K562 (cell line): Measurements from ENCODE around the gene CLGN. TPM values are rescaled to one million over a fixed set of nuclear protein-coding genes. Genes with fewer than 3 reads are reported as not detected.

ENCODE experiments used
- ATAC-seq: fragments of 200-7000 bp; cut with Tn5 transposase; 3 replicates; pipeline ENCODE4 v1.9.1; 2020; ENCODE audit warnings: moderate library complexity
- BruUV-seq: library from RNA; stranded (reverse); fragments of 400-500 nt; replicated peaks from 2 replicates; lab custom pipeline; 2021; lab: Mats Ljungman, UMichigan
- CTCF ChIA-PET: fragments of 300-600 bp; formaldehyde crosslinking; extraction: SDS; loops from one replicate; lab custom pipeline; 2021; ENCODE audit warnings: low intra/inter-chr PET ratio; lab: Yijun Ruan, JAX
- POLR2A ChIA-PET: fragments of 300-600, 350-650 bp; sonication (Branson Sonifier 250); formaldehyde crosslinking; extraction: SDS; loops from one replicate; lab custom pipeline; 2021; ENCODE audit warnings: antibody characterized with exemption, inconsistent platforms; lab: Yijun Ruan, JAX
- DNase-seq, 4 experiments: peaks; one replicate each; pipeline versions ENCODE4 v3.0.0 to v3.0.0-alpha.2; 2011 to 2018; ENCODE audit warnings: low spot score in 3 of 4, mixed read lengths in 3 of 4; ENCODE audit errors: extremely low read depth in 1 of 4
- FAIRE-seq: peaks from 2 replicates; lab custom pipeline; 2011; peaks lifted over from hg19 to GRCh38; lab: Jason Lieb, UNC
- H2AFZ ChIP-seq: 2 replicates; pipeline ENCODE4 v1.6.0; 2011; ENCODE audit warnings: low read depth, low read length, control low read depth, inconsistent platforms
- H3K27ac ChIP-seq: fragments of 200-600 bp; 3 replicates; pipeline ENCODE4 v1.8.0; 2011; ENCODE audit warnings: low read depth, mild to moderate bottlenecking, control low read depth, inconsistent platforms, low read length, moderate library complexity, mixed read lengths; ENCODE audit errors: extremely low read depth
- H3K27me3 ChIP-seq, 2 experiments: fragments of 300-600 bp in 1 of 2; 2 replicates in 1 of 2; 3 replicates in 1 of 2; pipeline versions ENCODE4 v1.6.0 to v1.8.0; 2011; ENCODE audit warnings: inconsistent platforms in 2 of 2, low read length in 2 of 2, mild to moderate bottlenecking in 1 of 2, mixed read lengths in 1 of 2, moderate library complexity in 1 of 2; ENCODE audit not compliant: control insufficient read depth in 2 of 2, insufficient read depth in 2 of 2
- H3K36me3 ChIP-seq: fragments of 300-600 bp; 3 replicates; pipeline ENCODE4 v1.8.0; 2011; ENCODE audit warnings: mild to moderate bottlenecking, low read length, inconsistent platforms; ENCODE audit not compliant: control insufficient read depth, insufficient read depth
- H3K4me1 ChIP-seq, 2 experiments: fragments of 200-600 bp in 1 of 2; replicated peaks in 1 of 2; 2 replicates in 1 of 2; 3 replicates in 1 of 2; pipeline versions ENCODE4 v1.5.1 to v1.8.0; 2011; ENCODE audit warnings: inconsistent platforms in 2 of 2, low read length in 2 of 2, mild to moderate bottlenecking in 1 of 2, mixed read lengths in 1 of 2, moderate library complexity in 1 of 2; ENCODE audit not compliant: control insufficient read depth in 2 of 2, insufficient read depth in 2 of 2
- H3K4me2 ChIP-seq: 2 replicates; pipeline ENCODE4 v1.6.1; 2011; ENCODE audit warnings: low read length, control low read depth, inconsistent platforms, mixed read lengths; ENCODE audit not compliant: insufficient read depth
- H3K4me3 ChIP-seq: fragments of 200-600 bp; sonication (generic), shearing (Covaris generic); 2 replicates; pipeline ENCODE4 v1.5.1; 2016; ENCODE audit warnings: control low read depth, inconsistent platforms
- H3K79me2 ChIP-seq: fragments of 200-600 bp; 3 replicates; pipeline ENCODE4 v1.8.0; 2011; ENCODE audit warnings: low read length, inconsistent platforms; ENCODE audit not compliant: control insufficient read depth, insufficient read depth
- H3K9ac ChIP-seq, 2 experiments: 2 replicates each; pipeline versions ENCODE4 v1.6.0 to v1.6.1; 2011; ENCODE audit warnings: low read depth in 2 of 2, low read length in 2 of 2, control low read depth in 1 of 2, inconsistent platforms in 1 of 2, mild to moderate bottlenecking in 1 of 2, mixed read lengths in 1 of 2; ENCODE audit not compliant: insufficient read depth in 1 of 2
- H3K9me1 ChIP-seq: one replicate; pipeline ENCODE4 v1.6.0; 2011; ENCODE audit warnings: inconsistent platforms, mild to moderate bottlenecking, low read length, moderate library complexity; ENCODE audit not compliant: control insufficient read depth, insufficient read depth
- H3K9me3 ChIP-seq: replicated peaks from 2 replicates; pipeline ENCODE4 v1.5.1; 2011; ENCODE audit warnings: low read depth, low read length, inconsistent platforms; ENCODE audit not compliant: control insufficient read depth, insufficient read depth
- H4K20me1 ChIP-seq: replicated peaks from 2 replicates; pipeline ENCODE4 v1.6.1; 2011; ENCODE audit warnings: low read length, inconsistent platforms, mixed read lengths; ENCODE audit not compliant: control insufficient read depth, insufficient read depth
- CREB1 ChIP-seq, 2 experiments: sonication (generic) in 1 of 2; formaldehyde crosslinking in 1 of 2; IDR thresholded peaks; 2 replicates each; pipeline versions ENCODE4 v1.6.1 to v1.8.0; 2012 to 2022; ENCODE audit warnings: inconsistent platforms in 1 of 2, mild to moderate bottlenecking in 1 of 2, missing genetic modification reagents in 1 of 2, moderate library complexity in 1 of 2
- E2F1 ChIP-seq: sonication (generic); formaldehyde crosslinking; IDR thresholded peaks from 2 replicates; pipeline ENCODE4 v1.8.1; 2023; ENCODE audit warnings: mild to moderate bottlenecking, missing genetic modification reagents, moderate library complexity
- E2F3 ChIP-seq: fragments of 250-450 bp; sonication (Bioruptor Pico); IDR thresholded peaks from 2 replicates; pipeline ENCODE4 v1.4.0; 2020; ENCODE audit warnings: mild to moderate bottlenecking
- HDAC1 ChIP-seq, 2 experiments: fragments of 450-650 bp; IDR thresholded peaks; 2 replicates each; pipeline ENCODE4 v1.6.1; 2016 to 2017; ENCODE audit warnings: inconsistent platforms in 1 of 2, mild to moderate bottlenecking in 1 of 2, moderate library complexity in 1 of 2
- MAFK ChIP-seq: IDR thresholded peaks from 2 replicates; pipeline ENCODE4 v1.6.1; 2011; ENCODE audit warnings: low read length, improper control_type of control experiment
- MEIS2 ChIP-seq: fragments of 450-650 bp; IDR thresholded peaks from 2 replicates; pipeline ENCODE4 v1.6.1; 2014; ENCODE audit warnings: mild to moderate bottlenecking; ENCODE audit not compliant: partially characterized antibody
- NCOA2 ChIP-seq, 2 experiments: fragments of 450-650 bp; IDR thresholded peaks; 2 replicates each; pipeline ENCODE4 v1.6.1; 2018; ENCODE audit warnings: mild to moderate bottlenecking in 2 of 2, moderate library complexity in 1 of 2; ENCODE audit not compliant: partially characterized antibody in 2 of 2
- PRMT5 ChIP-seq: sonication (generic); formaldehyde crosslinking; IDR thresholded peaks from 2 replicates; pipeline ENCODE4 v1.5.0; 2020; ENCODE audit warnings: missing genetic modification reagents
- ZNF77 ChIP-seq: fragments of 250-450 bp; sonication (Bioruptor Pico); IDR thresholded peaks from 2 replicates; pipeline ENCODE4 v1.5.0; 2020
- WGBS: fragments of 100-300 bp; shearing (Covaris generic); methylation state at CpG from one replicate; pipeline ENCODE4 v1.1.6; 2016; ENCODE audit warnings: low coverage, mixed read lengths; ENCODE audit not compliant: insufficient coverage; ENCODE audit errors: missing lambda C conversion rate; 5-methylcytosine and 5-hydroxymethylcytosine counted together
- in situ Hi-C: fragments of 300-500 bp; cut with MboI; formaldehyde crosslinking; loops from 4 replicates; pipeline ENCODE4 v1.15.0; 2018; ENCODE audit warnings: inconsistent platforms, mixed read lengths
- intact Hi-C: fragments of 100-400 bp; cut with micrococcal nuclease; formaldehyde crosslinking; loops from 2 replicates; pipeline ENCODE4 v1.14.2; 2022
- polyA plus RNA-seq, 8 experiments: library from polyadenylated mRNA; depleted of rRNA in 4 of 8; stranded (reverse) in 5 of 8; unstranded in 3 of 8; fragments of >200 nt; fragmentation: Nextera tagmentation in 2 of 8; fragmentation: Illumina TruSeq in 1 of 8; extraction: Ambion mirVana in 2 of 8; extraction: Trizol in 1 of 8; gene quantifications; 2 replicates each; pipeline versions ENCODE4 v1.2.1 to v1.2.3, GENCODE V29; 2011 to 2014; ENCODE audit warnings: inconsistent platforms in 1 of 8, missing spikeins in 1 of 8
- total RNA-seq, 7 experiments: library from RNA; depleted of rRNA in 6 of 7; stranded (reverse); fragments of >200 nt in 6 of 7; fragmentation: Illumina TruSeq in 2 of 7; extraction: Trizol in 2 of 7; gene quantifications; 2 replicates each; pipeline versions ENCODE4 v1.2.1 to v1.2.3, GENCODE V29; 2011 to 2021; ENCODE audit warnings: low replicate concordance in 1 of 7
- TF ChIP-seq, protein P1 (sequence below): IDR thresholded peaks from 3 replicates; pipeline ENCODE4 v1.6.1; 2011; ENCODE audit warnings: borderline replicate concordance, mild to moderate bottlenecking, moderate library complexity; ENCODE audit not compliant: insufficient read length; ENCODE audit errors: extremely low read depth
- TF ChIP-seq, protein P2 (sequence below): IDR thresholded peaks from 2 replicates; pipeline ENCODE4 v1.6.1; 2011; ENCODE audit not compliant: insufficient read length; ENCODE audit errors: extremely low read depth

Gene CLGN
- total and polyA plus RNA-seq, 9 of the 15 experiments (the other 6 are each of a cell fraction or from before 2014, with no cell fraction given): 0.22 to 3.6 (median 2.7) TPM

DNA sequence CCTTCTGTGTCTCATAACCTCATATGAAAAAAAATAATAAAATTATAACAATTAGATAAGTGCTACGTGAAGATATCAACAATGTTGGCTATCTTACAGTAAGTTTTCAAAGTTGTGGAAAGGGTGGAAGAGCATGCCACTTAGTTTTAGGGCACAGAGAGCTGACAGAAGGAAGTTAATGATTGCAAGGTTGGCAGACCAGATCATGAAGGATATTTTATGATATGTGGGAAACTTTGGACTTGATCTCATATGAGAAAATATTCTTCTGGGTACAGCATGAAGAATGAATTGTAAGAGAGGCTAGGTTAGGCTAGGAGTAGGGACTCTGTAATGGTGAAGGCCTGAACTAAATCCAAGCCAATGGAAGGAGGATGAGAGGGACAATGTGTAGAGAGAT, 36.2 kb upstream of the CLGN start:
- H3K4me1 ChIP-seq: no peaks in the 10 kb centered on the region
- H3K9me3 ChIP-seq: no peaks in the 10 kb centered on the region
- H3K4me3 ChIP-seq: no peak overlapping the region
- H3K36me3 ChIP-seq: no peaks in the 10 kb centered on the region
- CTCF ChIA-PET: no interaction called here
- DNase-seq: no peak
- H2AFZ ChIP-seq: no peak overlapping the region
- no peaks in the 10 kb centered on the region for H3K9me1 ChIP-seq
- intact Hi-C loops (no loop called here), in situ Hi-C loops (no loop called here)
- ATAC-seq: no peak
- no peak overlapping the region for H3K9ac ChIP-seq
- no peak overlapping the region for H3K4me2 ChIP-seq
- H3K27ac ChIP-seq: no peak overlapping the region
- no peaks in the 10 kb centered on the region for H3K27me3 ChIP-seq
- WGBS: 0% methylated on average over 1 of the region's 1 CpG
- no TSS peak for BruUV-seq
- no peaks in the 10 kb centered on the region for H4K20me1 ChIP-seq
- H3K79me2 ChIP-seq: no peaks in the 10 kb centered on the region
- POLR2A ChIA-PET: interaction anchor here (0.6 kb wide), 1 partner anchor 290 kb away, joined by 4 read pairs; no protein-coding TSS in a partner anchor
- TF ChIP-seq MAFK: no peak
- TF ChIP-seq, protein P1, sequence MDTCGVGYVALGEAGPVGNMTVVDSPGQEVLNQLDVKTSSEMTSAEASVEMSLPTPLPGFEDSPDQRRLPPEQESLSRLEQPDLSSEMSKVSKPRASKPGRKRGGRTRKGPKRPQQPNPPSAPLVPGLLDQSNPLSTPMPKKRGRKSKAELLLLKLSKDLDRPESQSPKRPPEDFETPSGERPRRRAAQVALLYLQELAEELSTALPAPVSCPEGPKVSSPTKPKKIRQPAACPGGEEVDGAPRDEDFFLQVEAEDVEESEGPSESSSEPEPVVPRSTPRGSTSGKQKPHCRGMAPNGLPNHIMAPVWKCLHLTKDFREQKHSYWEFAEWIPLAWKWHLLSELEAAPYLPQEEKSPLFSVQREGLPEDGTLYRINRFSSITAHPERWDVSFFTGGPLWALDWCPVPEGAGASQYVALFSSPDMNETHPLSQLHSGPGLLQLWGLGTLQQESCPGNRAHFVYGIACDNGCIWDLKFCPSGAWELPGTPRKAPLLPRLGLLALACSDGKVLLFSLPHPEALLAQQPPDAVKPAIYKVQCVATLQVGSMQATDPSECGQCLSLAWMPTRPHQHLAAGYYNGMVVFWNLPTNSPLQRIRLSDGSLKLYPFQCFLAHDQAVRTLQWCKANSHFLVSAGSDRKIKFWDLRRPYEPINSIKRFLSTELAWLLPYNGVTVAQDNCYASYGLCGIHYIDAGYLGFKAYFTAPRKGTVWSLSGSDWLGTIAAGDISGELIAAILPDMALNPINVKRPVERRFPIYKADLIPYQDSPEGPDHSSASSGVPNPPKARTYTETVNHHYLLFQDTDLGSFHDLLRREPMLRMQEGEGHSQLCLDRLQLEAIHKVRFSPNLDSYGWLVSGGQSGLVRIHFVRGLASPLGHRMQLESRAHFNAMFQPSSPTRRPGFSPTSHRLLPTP: no peak
- no peak for FAIRE-seq

DNA sequence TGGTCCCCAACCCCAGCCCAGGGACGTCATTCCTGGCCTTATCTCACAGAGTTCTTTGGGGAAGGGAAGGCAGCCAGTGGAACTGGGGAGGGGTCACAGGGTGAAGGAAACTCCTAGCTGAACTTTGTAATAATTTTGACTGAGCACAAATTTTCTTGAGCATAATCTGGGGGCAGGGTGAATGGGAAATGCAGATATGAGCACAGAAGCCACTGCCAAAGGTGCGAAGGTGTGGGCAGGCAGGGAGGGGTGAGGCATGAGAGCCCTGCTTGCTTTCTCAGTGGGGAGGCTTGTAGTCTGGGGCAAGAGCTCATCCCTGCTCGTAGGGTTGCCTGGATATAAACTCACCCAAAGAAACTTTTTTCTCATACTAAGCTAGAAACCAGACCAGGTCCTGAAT, 35.7 kb upstream of the CLGN start:
- no peaks in the 10 kb centered on the region for H3K9me1 ChIP-seq
- WGBS: 0% methylated on average over 3 of the region's 3 CpGs
- H3K4me1 ChIP-seq: no peaks in the 10 kb centered on the region
- POLR2A ChIA-PET: interaction anchor here (0.6 kb wide), 1 partner anchor 290 kb away, joined by 4 read pairs; no protein-coding TSS in a partner anchor
- BruUV-seq: no TSS peak
- no peaks in the 10 kb centered on the region for H3K36me3 ChIP-seq
- intact Hi-C loops (no loop called here), in situ Hi-C loops (no loop called here)
- H3K79me2 ChIP-seq: no peaks in the 10 kb centered on the region
- H3K4me2 ChIP-seq: no peak overlapping the region
- CTCF ChIA-PET: no interaction called here
- DNase-seq (no peak), FAIRE-seq (no peak), ATAC-seq (no peak)
- H4K20me1 ChIP-seq: no peaks in the 10 kb centered on the region
- H3K4me3 ChIP-seq: no peak overlapping the region
- H3K9me3 ChIP-seq: no peaks in the 10 kb centered on the region
- no peak overlapping the region for H3K9ac ChIP-seq
- no peaks in the 10 kb centered on the region for H3K27me3 ChIP-seq
- no peak overlapping the region for H3K27ac ChIP-seq
- no peak overlapping the region for H2AFZ ChIP-seq
- no peak for TF ChIP-seq CREB1 (IDR thresholded peaks at IDR 0.05)
- TF ChIP-seq CREB1 (CRISPR knock-in tag; IDR thresholded peaks at IDR 0.05): no peak
- no peak for TF ChIP-seq PRMT5 (CRISPR knock-in tag)
- no peak for TF ChIP-seq E2F3
- no peak for TF ChIP-seq ZNF77 (CRISPR knock-in tag)
- TF ChIP-seq E2F1 (CRISPR knock-in tag): no peak
- TF ChIP-seq, protein P2, sequence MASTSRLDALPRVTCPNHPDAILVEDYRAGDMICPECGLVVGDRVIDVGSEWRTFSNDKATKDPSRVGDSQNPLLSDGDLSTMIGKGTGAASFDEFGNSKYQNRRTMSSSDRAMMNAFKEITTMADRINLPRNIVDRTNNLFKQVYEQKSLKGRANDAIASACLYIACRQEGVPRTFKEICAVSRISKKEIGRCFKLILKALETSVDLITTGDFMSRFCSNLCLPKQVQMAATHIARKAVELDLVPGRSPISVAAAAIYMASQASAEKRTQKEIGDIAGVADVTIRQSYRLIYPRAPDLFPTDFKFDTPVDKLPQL: no peak
- no peak for TF ChIP-seq MEIS2
- no peak for TF ChIP-seq HDAC1 (IDR thresholded peaks at IDR 0.05)
- TF ChIP-seq NCOA2 (IDR thresholded peaks at IDR 0.05; ENCODE audit: partially characterized antibody in 2 of 2): no peak
